Gastrocnemius medialis (tissue), 4 donors: ENCODE data around the gene NELFA.

ENCODE experiments used
- POLR2A ChIP-seq, 2 donors: fragments of 450-650 bp; IDR thresholded peaks; one replicate each; pipeline ENCODE4 v1.6.1; 2017; ENCODE audit warnings: antibody characterized with exemption in 2 of 2, mild to moderate bottlenecking in 2 of 2, moderate library complexity in 2 of 2
- TF ChIP-seq, protein P1 (sequence below), 5 experiments: fragments of 450-650 bp in 3 of 5; fragments of 200-600 bp in 2 of 5; sonication (generic) in 2 of 5; IDR thresholded peaks in 4 of 5; conservative IDR thresholded peaks in 1 of 5; 1 replicate in 4 of 5; 2 replicates in 1 of 5; pipeline ENCODE4 v1.5.1; 2016 to 2019; ENCODE audit warnings: antibody characterized with exemption in 5 of 5, mild to moderate bottlenecking in 3 of 5, moderate library complexity in 3 of 5

DNA sequence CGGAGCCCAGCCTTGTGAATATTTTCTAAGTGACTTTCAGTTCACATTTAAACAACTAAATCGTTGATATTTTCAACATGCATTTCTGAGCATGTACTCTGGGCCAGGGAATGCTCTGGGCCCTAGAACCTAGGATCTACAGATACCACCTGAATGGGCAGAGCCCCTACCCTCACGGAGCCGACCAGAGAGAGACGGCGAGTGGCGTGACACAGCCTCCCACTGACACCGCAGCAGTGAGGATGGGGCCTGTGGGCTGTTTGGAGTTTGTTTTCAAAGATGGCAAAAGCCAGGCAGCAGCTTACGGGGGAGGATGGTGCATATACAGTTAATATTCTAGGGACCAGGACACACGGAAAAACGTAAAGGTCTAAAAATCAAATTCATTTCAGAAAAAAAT, 17.7 kb downstream of the NELFA start:
- TF ChIP-seq POLR2A (IDR thresholded peaks at IDR 0.05): no peak
- TF ChIP-seq, protein P1, sequence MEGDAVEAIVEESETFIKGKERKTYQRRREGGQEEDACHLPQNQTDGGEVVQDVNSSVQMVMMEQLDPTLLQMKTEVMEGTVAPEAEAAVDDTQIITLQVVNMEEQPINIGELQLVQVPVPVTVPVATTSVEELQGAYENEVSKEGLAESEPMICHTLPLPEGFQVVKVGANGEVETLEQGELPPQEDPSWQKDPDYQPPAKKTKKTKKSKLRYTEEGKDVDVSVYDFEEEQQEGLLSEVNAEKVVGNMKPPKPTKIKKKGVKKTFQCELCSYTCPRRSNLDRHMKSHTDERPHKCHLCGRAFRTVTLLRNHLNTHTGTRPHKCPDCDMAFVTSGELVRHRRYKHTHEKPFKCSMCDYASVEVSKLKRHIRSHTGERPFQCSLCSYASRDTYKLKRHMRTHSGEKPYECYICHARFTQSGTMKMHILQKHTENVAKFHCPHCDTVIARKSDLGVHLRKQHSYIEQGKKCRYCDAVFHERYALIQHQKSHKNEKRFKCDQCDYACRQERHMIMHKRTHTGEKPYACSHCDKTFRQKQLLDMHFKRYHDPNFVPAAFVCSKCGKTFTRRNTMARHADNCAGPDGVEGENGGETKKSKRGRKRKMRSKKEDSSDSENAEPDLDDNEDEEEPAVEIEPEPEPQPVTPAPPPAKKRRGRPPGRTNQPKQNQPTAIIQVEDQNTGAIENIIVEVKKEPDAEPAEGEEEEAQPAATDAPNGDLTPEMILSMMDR (IDR thresholded peaks at IDR 0.05 in 4 of 5, conservative IDR thresholded peaks at IDR 0.05 in 1 of 5): no peak
